HepG2 (cell line): ENCODE results near the gene BOD1.

Experiments
- BCL3 ChIP-seq: sonication (generic); formaldehyde crosslinking; IDR thresholded peaks from 2 replicates; pipeline ENCODE4 v1.5.1; 2020; ENCODE audit warnings: mild to moderate bottlenecking, missing genetic modification reagents, moderate library complexity
- CEBPB ChIP-seq: IDR thresholded peaks from 2 replicates; pipeline ENCODE4 v1.6.1; 2011; ENCODE audit warnings: low read depth, low read length, improper control_type of control experiment, borderline replicate concordance
- CHCHD3 ChIP-seq: sonication (generic); formaldehyde crosslinking; IDR thresholded peaks from 2 replicates; pipeline ENCODE4 v1.8.0; 2022; ENCODE audit warnings: mild to moderate bottlenecking, missing genetic modification reagents, moderate library complexity
- JUND ChIP-seq: sonication (generic); formaldehyde crosslinking; IDR thresholded peaks from 2 replicates; pipeline ENCODE4 v1.8.0; 2022; ENCODE audit warnings: mild to moderate bottlenecking, missing genetic modification reagents
- MXD4 ChIP-seq: IDR thresholded peaks from 2 replicates; pipeline ENCODE4 v1.6.1; 2016; ENCODE audit warnings: mild to moderate bottlenecking, missing biosample characterization, missing genetic modification reagents
- SP1 ChIP-seq, 2 experiments: fragments of 450-650 bp in 1 of 2; sonication (generic) in 1 of 2; formaldehyde crosslinking in 1 of 2; IDR thresholded peaks; 2 replicates each; pipeline versions ENCODE4 v1.4.0 to v1.6.1; 2016 to 2020; ENCODE audit warnings: missing genetic modification reagents in 1 of 2
- TAF1 ChIP-seq: sonication (generic); formaldehyde crosslinking; IDR thresholded peaks from 2 replicates; pipeline ENCODE4 v1.4.0; 2020; ENCODE audit warnings: missing genetic modification reagents
- TP53 ChIP-seq: sonication (generic); formaldehyde crosslinking; conservative IDR thresholded peaks from 2 replicates; pipeline ENCODE4 v1.4.0; 2020; ENCODE audit warnings: missing genetic modification reagents
- ZMAT3 ChIP-seq: sonication (generic); formaldehyde crosslinking; conservative IDR thresholded peaks from 2 replicates; pipeline ENCODE4 v1.7.0; 2021; ENCODE audit warnings: missing genetic modification reagents
- TF ChIP-seq, protein P1 (sequence below), 2 experiments: sonication (generic) in 1 of 2; formaldehyde crosslinking in 1 of 2; IDR thresholded peaks; 2 replicates each; pipeline versions ENCODE4 v1.5.1 to v1.6.1; 2011 to 2020; ENCODE audit warnings: borderline replicate concordance in 1 of 2, low read depth in 1 of 2, low read length in 1 of 2, mild to moderate bottlenecking in 1 of 2, missing genetic modification reagents in 1 of 2, moderate library complexity in 1 of 2

DNA sequence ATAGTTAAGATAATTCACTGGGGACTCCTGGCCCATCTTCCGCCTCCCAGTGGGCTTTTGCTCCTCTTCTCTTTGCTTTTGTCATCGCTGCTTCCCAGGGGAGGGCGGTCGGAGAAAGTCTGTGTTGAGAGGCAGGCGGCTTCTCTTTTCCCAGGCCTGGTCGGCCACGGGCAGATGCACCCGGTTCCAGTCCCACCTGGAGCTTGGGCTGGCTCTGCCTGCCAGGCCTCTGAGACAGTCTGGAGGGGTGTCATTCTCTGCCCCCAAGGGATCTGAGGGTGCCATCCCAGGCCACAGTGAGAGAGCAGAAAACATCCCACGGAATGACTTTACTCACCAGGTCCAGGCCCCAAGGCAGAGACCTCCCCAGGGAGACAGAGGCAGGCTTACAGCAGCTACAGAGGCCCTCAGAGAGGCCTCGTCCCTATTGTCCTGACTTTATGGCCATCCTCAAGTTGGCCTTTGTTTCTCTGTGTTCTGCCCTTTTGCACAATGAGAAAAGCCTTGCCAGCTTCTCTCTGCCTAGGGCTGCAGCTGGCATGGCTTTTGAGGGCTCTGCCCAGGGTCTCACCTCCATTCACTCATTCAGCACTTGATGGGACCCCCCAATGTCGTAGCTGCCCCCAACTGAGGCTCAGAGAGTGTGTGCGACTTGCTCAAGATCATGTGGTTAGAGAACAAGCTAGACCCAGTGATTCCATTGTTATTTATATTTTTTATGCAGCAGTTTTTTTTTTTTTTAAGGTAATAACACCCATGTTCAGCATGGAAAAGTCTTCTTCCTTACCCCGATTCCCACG, 44.2 kb upstream of the BOD1 start:
- TF ChIP-seq CHCHD3 (CRISPR knock-in tag) (no peak), CEBPB (no peak), ZMAT3 (no peak), BCL3 (CRISPR knock-in tag) (no peak), TP53 (CRISPR knock-in tag) (no peak), SP1 (IDR thresholded peaks at IDR 0.05) (no peak), SP1 (CRISPR knock-in tag; IDR thresholded peaks at IDR 0.05) (no peak), MXD4 (CRISPR knock-in tag) (no peak), TAF1 (CRISPR knock-in tag) (no peak), JUND (no peak)
- TF ChIP-seq, protein P1, sequence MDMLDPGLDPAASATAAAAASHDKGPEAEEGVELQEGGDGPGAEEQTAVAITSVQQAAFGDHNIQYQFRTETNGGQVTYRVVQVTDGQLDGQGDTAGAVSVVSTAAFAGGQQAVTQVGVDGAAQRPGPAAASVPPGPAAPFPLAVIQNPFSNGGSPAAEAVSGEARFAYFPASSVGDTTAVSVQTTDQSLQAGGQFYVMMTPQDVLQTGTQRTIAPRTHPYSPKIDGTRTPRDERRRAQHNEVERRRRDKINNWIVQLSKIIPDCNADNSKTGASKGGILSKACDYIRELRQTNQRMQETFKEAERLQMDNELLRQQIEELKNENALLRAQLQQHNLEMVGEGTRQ (IDR thresholded peaks at IDR 0.05; ENCODE audit: low read depth, low read length), result no peak
- TF ChIP-seq, protein P1 (CRISPR knock-in tag; IDR thresholded peaks at IDR 0.05; ENCODE audit: borderline replicate concordance), result no peak
